Lung (tissue), 12 donors: Measurements from ENCODE around the gene MYH10. TPM values are rescaled to one million over a fixed set of nuclear protein-coding genes. Genes with fewer than 3 reads are reported as not detected.

Experiments
- ATAC-seq: fragments of 200-7000 bp; cut with Tn5 transposase; one replicate; pipeline ENCODE4 v1.9.1; 2020; ENCODE audit warnings: moderate number of reproducible peaks; ENCODE audit not compliant: insufficient read depth, low FRiP score
- DNase-seq, 3 donors: peaks; one replicate each; pipeline ENCODE4 v3.0.0-alpha.2; 2013 to 2017
- H3K27ac ChIP-seq, 2 donors: one replicate each; pipeline ENCODE4 v1.5.1; 2013; ENCODE audit warnings: mild to moderate bottlenecking in 2 of 2, moderate library complexity in 2 of 2, control low read depth in 1 of 2, inconsistent platforms in 1 of 2, low read depth in 1 of 2, low read length in 1 of 2
- H3K27me3 ChIP-seq, 3 donors: one replicate each; pipeline ENCODE4 v1.5.1; 2013; ENCODE audit warnings: low read length in 2 of 3; ENCODE audit not compliant: control insufficient read depth in 3 of 3, insufficient read depth in 3 of 3
- H3K36me3 ChIP-seq, 4 donors: one replicate each; pipeline ENCODE4 v1.5.1; 2013; ENCODE audit warnings: low read length in 4 of 4, mild to moderate bottlenecking in 1 of 4, moderate library complexity in 1 of 4; ENCODE audit not compliant: control insufficient read depth in 4 of 4, insufficient read depth in 4 of 4
- H3K4me1 ChIP-seq, 5 donors: one replicate each; pipeline ENCODE4 v1.5.1; 2013; ENCODE audit warnings: low read length in 5 of 5, mild to moderate bottlenecking in 2 of 5, moderate library complexity in 1 of 5; ENCODE audit not compliant: control insufficient read depth in 5 of 5, insufficient read depth in 5 of 5
- H3K4me3 ChIP-seq: one replicate; pipeline ENCODE4 v1.5.1; 2013; ENCODE audit warnings: mild to moderate bottlenecking, control low read depth, moderate library complexity
- H3K9ac ChIP-seq, 2 donors: one replicate each; pipeline ENCODE4 v1.5.1; 2013; ENCODE audit warnings: low read length in 2 of 2, control low read depth in 1 of 2; ENCODE audit not compliant: insufficient read depth in 1 of 2
- H3K9me3 ChIP-seq, 4 donors: one replicate each; pipeline ENCODE4 v1.5.1; 2013; ENCODE audit warnings: low read length in 3 of 4, mild to moderate bottlenecking in 1 of 4, moderate library complexity in 1 of 4; ENCODE audit not compliant: control insufficient read depth in 4 of 4, insufficient read depth in 3 of 4
- WGBS, 2 donors: extraction: QIAGEN DNeasy Blood & Tissue Kit; methylation state at CpG; one replicate each; pipeline ENCODE4 v1.1.7; 2013; 5-methylcytosine and 5-hydroxymethylcytosine counted together
- polyA plus RNA-seq, 2 donors: library from polyadenylated mRNA; stranded (reverse); fragments of 200-250 nt; gene quantifications; one replicate each; pipeline ENCODE4 v1.2.1, GENCODE V29; 2013
- total RNA-seq, 2 donors: library from RNA; depleted of rRNA in 1 of 2; stranded (reverse); fragments of >200 nt in 1 of 2; gene quantifications; one replicate each; pipeline ENCODE4 v1.2.1, GENCODE V29; 2014 to 2021
- TF ChIP-seq, protein P1 (sequence below): IDR thresholded peaks from 2 replicates; pipeline ENCODE4 v1.5.1; 2012; ENCODE audit warnings: mild to moderate bottlenecking; ENCODE audit errors: control extremely low read depth, extremely low read depth
- donor health status: control.
- donor health status: control.
- donor health status: Bipolar disorder and iron deficiency.
- donor health status: healthy.
- donor health status: DM: yes; HTN: yes; CAD: no.

The MYH10 gene
- total and polyA plus RNA-seq, 4 donors = 9.6 to 194 (median 44.7) TPM

DNA sequence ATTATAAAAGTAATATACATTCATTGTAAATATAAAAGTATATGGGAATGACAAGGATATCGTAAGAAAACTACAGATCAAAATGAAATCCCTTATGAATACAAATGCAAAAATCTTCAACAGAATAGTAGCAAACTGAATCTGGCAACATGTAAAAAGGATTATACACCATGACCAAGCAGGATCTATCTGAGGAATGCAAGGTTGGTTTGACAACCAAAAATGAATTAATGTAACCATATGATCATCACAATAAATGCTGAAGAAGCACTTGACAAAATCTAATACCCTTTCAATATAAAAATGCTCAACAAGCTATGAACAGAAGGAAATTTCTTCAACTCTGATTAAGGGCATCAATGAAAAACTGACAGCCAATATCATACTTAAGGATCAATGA, 146.1 kb downstream of the MYH10 start:
- TF ChIP-seq, protein P1, sequence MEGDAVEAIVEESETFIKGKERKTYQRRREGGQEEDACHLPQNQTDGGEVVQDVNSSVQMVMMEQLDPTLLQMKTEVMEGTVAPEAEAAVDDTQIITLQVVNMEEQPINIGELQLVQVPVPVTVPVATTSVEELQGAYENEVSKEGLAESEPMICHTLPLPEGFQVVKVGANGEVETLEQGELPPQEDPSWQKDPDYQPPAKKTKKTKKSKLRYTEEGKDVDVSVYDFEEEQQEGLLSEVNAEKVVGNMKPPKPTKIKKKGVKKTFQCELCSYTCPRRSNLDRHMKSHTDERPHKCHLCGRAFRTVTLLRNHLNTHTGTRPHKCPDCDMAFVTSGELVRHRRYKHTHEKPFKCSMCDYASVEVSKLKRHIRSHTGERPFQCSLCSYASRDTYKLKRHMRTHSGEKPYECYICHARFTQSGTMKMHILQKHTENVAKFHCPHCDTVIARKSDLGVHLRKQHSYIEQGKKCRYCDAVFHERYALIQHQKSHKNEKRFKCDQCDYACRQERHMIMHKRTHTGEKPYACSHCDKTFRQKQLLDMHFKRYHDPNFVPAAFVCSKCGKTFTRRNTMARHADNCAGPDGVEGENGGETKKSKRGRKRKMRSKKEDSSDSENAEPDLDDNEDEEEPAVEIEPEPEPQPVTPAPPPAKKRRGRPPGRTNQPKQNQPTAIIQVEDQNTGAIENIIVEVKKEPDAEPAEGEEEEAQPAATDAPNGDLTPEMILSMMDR = no peak
- H3K9ac ChIP-seq = no peak overlapping the region
- peaks cover 0 to 9% (median 8%) of the 10 kb centered on the region in 5 donors for H3K4me1 ChIP-seq
- WGBS, 2 donors = 100% methylated on average over 1 of the region's 1 CpG
- H3K9me3 ChIP-seq = peaks cover 0 to 2% (median under 1%) of the 10 kb centered on the region in 4 donors
- no peaks in the 10 kb centered on the region for H3K27me3 ChIP-seq
- no peak overlapping the region for H3K4me3 ChIP-seq
- no peak overlapping the region for H3K27ac ChIP-seq
- ATAC-seq (no peak), DNase-seq (no peak)
- peaks cover 22 to 82% (median 54%) of the 10 kb centered on the region in 4 donors for H3K36me3 ChIP-seq

DNA sequence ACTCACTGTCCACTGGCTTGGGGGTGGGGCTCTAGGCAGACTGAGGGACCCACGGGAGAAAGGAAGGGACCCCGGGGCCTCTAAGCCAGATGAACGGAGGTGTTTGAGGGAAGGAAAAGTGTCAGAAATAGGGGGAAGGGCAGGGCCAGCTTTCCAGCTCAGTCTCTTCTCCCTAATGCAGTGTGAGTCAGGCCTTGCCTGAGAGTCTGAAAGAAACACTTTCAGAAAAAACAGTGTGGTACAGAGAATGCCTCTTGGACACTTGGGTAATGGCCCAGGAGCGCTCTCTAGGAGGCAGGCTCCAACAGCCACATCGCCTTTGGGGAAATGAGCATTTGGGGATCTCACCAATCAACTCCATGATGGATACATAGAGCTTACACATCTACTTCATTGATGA, 148.0 kb downstream of the MYH10 start:
- H3K27me3 ChIP-seq = no peaks in the 10 kb centered on the region
- WGBS, 2 donors = 84 to 93% methylated on average over 5 of the region's 5 CpGs
- H3K9me3 ChIP-seq = peaks cover 0 to 2% (median under 1%) of the 10 kb centered on the region in 4 donors
- TF ChIP-seq, protein P1 = no peak
- H3K36me3 ChIP-seq = peaks cover 22 to 89% (median 55%) of the 10 kb centered on the region in 4 donors
- no peak for DNase-seq
- H3K4me3 ChIP-seq = no peak overlapping the region
- ATAC-seq = no peak
- peaks cover 0 to 10% (median 8%) of the 10 kb centered on the region in 5 donors for H3K4me1 ChIP-seq
- no peak overlapping the region for H3K9ac ChIP-seq
- H3K27ac ChIP-seq = no peak overlapping the region

DNA sequence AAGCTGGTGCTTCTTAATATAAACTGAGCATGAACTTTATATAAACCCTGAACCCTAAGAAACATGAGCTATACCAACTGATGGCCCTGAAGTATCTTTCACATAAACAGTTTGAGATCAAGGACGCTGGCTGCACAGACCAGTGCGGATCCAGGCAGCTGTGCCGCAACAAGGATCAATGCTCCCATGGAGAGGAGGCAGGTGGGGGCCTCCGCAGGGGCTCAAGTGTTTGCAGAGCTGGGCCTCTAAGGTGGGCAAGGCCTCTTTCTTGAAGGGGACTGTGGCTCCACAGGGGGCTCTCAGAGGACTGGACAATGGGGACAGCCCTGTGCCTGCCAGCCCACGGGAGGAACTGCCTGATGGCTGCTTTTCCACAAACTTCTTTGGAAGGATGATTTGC, 148.8 kb downstream of the MYH10 start:
- Histone ChIP-seq H3K9me3 (peaks cover 0 to 2% (median 0%) of the 10 kb centered on the region in 4 donors), H3K9ac (no peak overlapping the region), H3K27me3 (no peaks in the 10 kb centered on the region), H3K27ac (no peak overlapping the region), H3K36me3 (peaks cover 18 to 89% (median 56%) of the 10 kb centered on the region in 4 donors), H3K4me1 (peaks cover 0 to 10% (median 8%) of the 10 kb centered on the region in 5 donors), H3K4me3 (no peak overlapping the region)
- TF ChIP-seq, protein P1 = no peak
- ATAC-seq = no peak
- WGBS, 2 donors = 93 to 95% methylated on average over 5 of the region's 5 CpGs
- DNase-seq = no peak

- no peak for DNase-seq
- TF ChIP-seq, protein P1 = no peak
- no peak overlapping the region for H3K9ac ChIP-seq
These were observed 149.4 kb downstream of the MYH10 start for GRCh38 chr17:8481089-8481488.

More at GRCh38 chr17:8481089-8481488, 149.4 kb downstream of the MYH10 start:
- Histone ChIP-seq H3K36me3 (peaks cover 18 to 92% (median 59%) of the 10 kb centered on the region in 4 donors), H3K27me3 (no peaks in the 10 kb centered on the region), H3K4me1 (peaks cover 0 to 10% (median 8%) of the 10 kb centered on the region in 5 donors), H3K4me3 (no peak overlapping the region), H3K9me3 (peaks cover 0 to 2% (median 0%) of the 10 kb centered on the region in 4 donors), H3K27ac (no peak overlapping the region)
- WGBS, 2 donors = 94 to 98% methylated on average over 17 to 21 of the region's 22 CpGs
- ATAC-seq = no peak
